Germinal center (tissue), 1 donor: ENCODE measurements around the gene ZNF280A.
"Not testable (repeated sequence)": the region's sequence is repeated elsewhere in the genome, so short reads cannot be mapped to it uniquely, and the experiment has no call there.

Experiments used
- DNase-seq: peaks from one replicate; pipeline ENCODE4 v3.0.0; 2012; ENCODE audit warnings: mixed read lengths, low spot score

Gene ZNF280A

DNA sequence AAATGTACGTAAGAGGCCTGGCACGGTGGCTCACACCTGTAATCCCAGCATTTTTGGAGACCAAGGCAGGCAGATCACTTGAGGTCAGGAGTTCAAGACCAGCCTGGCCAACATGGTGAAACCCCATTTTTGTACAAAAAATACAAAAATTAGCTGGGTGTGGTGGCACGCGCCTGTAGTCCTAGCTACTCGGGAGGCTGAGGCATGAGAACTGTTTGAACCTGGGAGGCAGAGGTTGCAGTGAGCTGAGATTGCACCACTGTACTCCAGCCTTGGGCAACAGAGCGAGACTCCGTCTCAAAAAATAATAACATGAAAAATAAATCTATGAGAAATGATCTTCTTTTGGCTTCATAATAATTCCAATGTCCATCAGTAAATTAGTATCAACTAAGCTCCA, 9.2 kb downstream of the ZNF280A start:
- not testable (repeated sequence) for DNase-seq

DNA sequence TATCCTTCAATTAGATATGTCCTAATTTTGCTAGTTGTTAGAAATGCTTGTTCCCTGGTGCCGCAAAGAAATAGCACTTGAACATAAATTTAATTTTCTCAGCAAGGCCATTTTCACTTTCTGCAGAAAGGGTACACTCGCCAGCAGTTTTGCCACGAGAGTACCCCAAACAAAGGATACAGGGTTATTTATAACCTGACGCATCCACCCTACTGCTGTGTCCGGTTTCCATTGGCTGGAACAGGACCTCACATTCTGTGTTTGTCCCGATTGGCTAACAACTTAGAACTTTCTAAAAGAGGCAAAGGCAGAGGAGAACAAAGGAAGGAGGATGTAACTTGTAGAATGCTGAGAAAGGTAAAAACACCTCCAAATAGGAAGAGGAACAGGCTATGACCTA, 10.2 kb downstream of the ZNF280A start:
- not testable (repeated sequence) for DNase-seq

DNA sequence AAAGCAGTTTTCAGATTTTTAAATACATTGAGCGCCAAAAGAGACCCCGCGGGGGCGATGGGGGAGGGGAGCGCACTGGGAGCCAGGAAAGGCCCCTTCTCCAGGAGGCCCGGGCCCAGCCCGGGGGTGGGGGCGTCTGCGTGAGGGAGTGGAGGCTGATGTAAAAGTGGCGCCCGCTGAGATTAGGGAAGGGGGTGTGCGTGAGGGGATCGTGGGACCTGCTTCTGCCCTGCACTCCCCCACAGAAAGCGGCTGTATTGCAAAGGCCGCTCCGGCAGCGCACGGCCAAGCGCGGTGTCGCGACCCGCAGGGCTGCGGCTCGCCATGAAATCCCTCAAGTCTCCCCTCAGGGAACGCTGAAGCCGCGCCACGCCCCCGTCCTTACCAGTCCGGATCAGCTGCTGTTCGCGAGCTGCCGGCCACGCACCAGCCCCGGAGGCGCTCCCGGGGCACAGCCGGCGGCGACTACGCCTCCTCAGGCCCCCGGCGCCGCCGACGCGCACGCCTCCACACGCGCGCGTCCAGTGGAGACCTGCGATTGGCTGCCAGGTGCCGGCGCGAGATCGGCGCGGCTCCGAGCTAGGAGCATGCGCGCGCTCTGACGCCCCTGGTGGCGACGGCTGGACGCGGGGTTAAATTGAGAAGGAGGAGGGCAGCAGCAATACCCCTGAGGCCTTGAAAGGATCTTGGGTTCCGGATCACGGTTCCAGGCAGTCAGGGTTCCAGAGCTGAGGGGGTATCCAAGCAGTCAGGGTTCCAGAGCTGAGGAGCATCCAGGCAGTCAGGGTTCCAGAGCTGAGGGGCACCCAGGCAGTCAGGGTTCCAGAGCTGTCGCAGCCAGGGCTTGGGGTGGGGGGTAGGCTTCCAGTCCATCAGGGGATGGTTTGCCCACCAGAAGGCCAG, 11.5 kb downstream of the ZNF280A start, which contains the start of gene ZNF280B:
TSS of gene ZNF280B (minus strand) at position 469 of the 903 bp plus-strand sequence. CDS start 19,344 bp downstream, outside the sequence.
- DNase-seq, result peak; percentile 89

DNA sequence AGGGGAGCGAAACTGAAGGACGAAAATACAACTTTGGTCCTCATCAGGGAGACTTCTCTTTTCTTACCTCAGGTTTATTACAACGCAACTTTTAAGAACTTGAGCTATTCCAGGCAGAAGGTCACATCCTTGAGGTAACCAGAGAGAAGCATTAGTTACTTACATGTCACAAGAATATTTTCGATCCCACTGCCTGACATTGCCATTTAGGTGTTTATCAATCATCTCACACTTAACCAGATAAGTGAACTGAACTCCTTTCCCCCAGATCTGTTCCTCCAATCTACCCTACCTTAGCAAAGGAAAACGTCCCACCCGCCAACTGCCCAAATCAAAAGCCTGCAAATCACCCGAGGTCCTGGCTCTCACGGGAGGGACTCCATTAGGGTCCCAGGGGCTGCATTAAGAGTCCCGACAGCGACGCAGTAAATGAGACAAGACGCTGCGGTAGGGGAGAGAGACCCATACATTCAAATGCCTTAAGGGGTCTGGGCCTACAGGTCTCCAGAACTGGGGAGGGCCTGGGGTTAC, 12.3 kb downstream of the ZNF280A start:
- DNase-seq, result no peak

GRCh38 chr22:22506736-22507135, 13.3 kb downstream of the ZNF280A start:
- no peak for DNase-seq

- no peak for DNase-seq
These were observed 21.8 kb downstream of the ZNF280A start for GRCh38 chr22:22498267-22498666.

GRCh38 chr22:22491589-22491988, 28.5 kb downstream of the ZNF280A start:
- DNase-seq, result not testable (repeated sequence)

DNA sequence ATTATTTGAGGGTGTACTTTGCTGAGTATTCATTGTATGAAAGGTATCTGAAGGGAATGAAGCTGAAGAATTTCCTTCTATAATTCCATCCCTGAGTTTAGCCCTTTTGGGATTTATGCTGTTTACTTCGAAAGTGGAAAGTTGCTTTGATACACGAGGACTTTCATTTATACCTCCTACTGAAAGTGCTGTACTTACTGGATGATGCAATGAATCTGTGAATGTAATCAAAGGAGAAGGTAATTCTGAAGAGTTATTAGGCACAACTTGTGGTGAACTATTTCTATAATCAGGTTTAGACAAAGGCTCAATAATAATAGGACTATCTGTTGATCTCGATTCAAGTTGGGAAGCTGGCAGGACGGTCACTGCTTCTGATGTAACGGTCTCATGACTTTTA, 31.3 kb downstream of the ZNF280A start:
- no peak for DNase-seq

DNA sequence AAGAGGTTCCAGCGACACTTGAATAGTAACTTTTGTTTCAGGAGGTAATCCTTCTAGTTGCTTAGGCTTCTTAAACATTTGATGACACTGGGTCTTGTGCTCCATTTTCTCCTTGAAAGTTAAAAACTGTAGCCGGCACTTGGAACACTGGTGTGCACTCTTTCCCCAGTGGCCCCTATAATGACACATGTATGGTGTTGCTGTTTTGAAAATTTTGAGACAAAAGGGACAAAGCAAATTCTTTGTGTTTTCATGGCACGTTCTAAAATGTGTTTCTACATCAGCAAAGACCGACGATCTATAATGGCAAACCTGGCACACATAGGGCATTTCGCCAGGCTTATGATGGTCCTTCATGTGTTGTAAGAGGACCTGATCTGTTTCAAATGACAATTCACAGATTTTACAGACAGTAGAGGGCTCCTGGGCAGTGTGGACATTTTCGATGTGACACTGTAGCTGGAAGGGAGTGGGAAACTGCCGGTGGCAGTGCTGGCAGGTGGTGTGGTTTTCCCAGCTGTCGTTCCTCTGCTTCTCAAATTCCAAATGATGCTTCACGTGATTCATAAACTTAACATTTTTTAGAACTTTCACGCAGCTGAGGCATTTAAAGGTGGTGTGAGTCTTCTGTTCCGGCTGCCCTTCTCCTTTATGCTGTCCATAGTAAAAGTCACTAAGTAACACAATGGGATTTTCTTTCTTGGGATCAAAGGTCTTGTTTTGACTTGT, 32.0 kb downstream of the ZNF280A start:
- DNase-seq, result no peak

DNA sequence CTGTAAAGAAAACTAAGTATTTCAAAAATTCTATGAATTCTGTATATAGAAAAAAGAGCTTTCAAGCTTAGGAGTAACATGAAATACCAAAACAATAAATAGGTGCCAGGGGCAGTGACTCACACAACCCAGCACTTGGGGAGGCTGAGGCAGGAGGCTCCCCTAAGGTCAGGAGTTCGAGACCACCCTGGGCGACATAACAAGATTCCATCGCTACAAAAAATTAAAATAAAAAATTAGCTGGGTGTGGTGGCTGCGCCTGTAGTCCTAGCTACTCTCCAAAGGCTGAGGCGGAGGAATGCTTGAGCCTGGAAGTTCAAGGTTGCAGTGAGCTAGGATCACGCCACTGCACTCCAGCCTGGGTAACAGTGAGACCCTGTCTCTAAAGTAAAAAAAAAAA, 33.0 kb downstream of the ZNF280A start:
- no peak for DNase-seq

GRCh38 chr22:22486132-22486899, 33.8 kb downstream of the ZNF280A start:
- DNase-seq, result no peak

DNA sequence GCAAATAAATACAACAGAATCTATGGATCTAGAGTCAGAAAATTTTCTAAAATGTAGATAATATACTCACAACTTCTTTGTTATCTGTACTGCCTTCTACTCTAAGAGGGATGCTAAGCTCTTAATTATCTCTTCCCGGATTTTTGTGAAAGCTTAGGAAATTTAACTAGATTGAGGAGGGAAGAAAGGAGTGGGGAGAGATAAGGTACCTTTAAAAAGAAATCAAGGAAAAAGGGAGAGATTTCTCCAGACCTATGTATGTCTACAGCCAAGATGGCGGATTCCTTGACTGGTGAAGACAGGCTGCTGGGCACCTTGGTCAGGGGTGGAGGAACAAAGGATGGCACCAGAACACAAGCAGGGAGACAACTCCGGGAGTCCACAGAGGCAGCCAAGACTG, 34.5 kb downstream of the ZNF280A start:
- DNase-seq, result no peak

DNA sequence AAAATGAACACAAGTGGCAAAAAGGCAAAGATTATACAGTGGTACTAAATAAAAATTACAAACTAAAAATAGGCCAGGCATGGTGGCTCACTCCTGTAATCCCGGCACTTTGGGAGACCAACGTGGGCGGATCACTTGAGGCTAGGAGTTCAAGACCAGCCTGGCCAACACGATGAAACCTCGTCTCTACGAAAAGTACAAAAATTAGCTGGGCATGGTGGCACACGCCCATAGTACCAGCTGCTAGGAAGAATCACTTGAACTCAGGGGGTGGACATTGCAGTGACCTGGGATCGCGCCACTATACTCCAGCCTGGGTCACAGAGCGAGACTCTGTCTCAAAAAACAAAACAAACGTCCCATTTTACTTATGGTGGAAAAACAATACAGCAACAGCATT, 36.0 kb downstream of the ZNF280A start:
- DNase-seq, result no peak

DNA sequence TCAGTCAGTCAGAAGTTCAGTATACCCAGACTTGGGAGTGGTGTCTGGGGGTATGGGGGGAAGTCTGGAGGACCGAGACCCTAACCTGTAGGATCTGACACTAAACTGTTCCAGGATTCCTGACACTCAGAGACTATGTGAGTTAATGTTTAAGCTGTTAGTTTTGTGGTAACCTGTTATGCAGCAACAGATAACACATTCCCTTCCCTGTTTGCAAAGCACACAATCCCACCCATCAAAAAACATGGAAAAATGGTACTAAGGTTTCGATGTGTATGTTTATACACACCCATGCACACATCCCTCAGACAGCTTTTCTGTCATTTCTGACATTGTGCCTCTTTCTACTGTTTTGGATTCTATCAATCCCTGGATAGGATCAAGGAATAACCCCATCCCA, 39.1 kb downstream of the ZNF280A start:
- DNase-seq, result no peak

GRCh38 chr22:22479999-22480532, 40.0 kb downstream of the ZNF280A start:
- no peak for DNase-seq

DNA sequence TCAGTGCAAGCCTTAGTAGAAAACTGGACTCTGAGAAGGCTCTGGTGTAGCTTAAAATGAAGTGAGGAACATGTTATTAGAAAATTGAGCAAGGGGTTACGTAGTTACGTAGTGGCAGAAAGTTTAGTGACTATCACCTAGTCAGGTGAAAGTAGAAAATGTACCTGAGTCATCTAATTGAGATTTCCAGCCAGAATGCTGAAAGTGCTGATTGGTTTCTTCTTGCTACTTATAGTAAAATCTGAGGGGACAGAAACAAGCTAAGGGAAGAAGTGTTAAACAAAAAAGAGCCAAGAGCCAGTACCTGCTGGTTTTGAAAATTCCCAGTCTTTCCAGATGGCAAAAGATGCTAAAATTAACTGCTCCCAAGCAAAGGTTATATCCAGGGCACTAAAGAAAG, 41.0 kb downstream of the ZNF280A start:
- no peak for DNase-seq

- no peak for DNase-seq
These were observed 41.6 kb downstream of the ZNF280A start for GRCh38 chr22:22478470-22478869.

GRCh38 chr22:22474733-22475132, 45.3 kb downstream of the ZNF280A start:
- no peak for DNase-seq

GRCh38 chr22:22471104-22471503, 49.0 kb downstream of the ZNF280A start:
- not testable (repeated sequence) for DNase-seq

GRCh38 chr22:22469527-22469926, 50.5 kb downstream of the ZNF280A start:
- no peak for DNase-seq

GRCh38 chr22:22468794-22469469, 51.1 kb downstream of the ZNF280A start:
- not testable (repeated sequence) for DNase-seq
